Upper lobe of left lung (tissue), 4 donors: ENCODE results near the gene FBXL17.

Experiments used
- CTCF ChIP-seq, 6 experiments: fragments of 450-650 bp in 4 of 6; fragments of 200-600 bp in 2 of 6; sonication (generic) in 2 of 6; IDR thresholded peaks; one replicate each; pipeline ENCODE4 v1.5.1; 2016 to 2019; ENCODE audit warnings: antibody characterized with exemption in 6 of 6
- POLR2A ChIP-seq, 4 donors: fragments of 450-650 bp; IDR thresholded peaks; one replicate each; pipeline ENCODE4 v1.5.1; 2016 to 2017; ENCODE audit warnings: antibody characterized with exemption in 4 of 4, mild to moderate bottlenecking in 2 of 4

DNA sequence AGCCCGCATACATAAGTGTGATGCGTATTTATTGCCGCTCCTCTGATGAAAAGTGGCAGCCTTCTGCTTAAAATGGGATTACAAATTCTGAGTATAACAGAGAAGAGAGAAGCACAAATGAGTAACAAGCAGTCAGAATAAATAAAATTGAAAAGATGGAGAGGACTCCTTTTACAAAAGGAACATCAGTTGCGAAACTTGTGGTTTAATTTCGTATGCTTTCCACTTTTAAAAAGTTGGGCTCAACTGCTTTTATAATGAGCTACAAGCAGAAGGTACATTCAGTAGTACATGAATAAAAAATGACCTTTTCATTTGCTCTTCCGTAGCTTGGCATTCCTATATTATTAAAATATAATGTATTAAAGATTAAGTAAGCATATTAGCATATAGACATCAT, 320.0 kb downstream of the FBXL17 start:
- no peak for TF ChIP-seq CTCF (IDR thresholded peaks at IDR 0.05)
- TF ChIP-seq POLR2A (IDR thresholded peaks at IDR 0.05), result no peak
